DMS 273 (cell line): ENCODE data around the gene NPC1L1.

Source experiments
- DNase-seq: peaks from one replicate; lab custom pipeline; 2025; ENCODE audit not compliant: unreplicated experiment; lab: John Stamatoyannopoulos, UW

Gene NPC1L1

GRCh38 chr7:44477063-44477830 is 63.9 kb downstream of the NPC1L1 start:
- DNase-seq, result peak; percentile 90

GRCh38 chr7:44476313-44476712 is 64.8 kb downstream of the NPC1L1 start:
- no peak for DNase-seq

- no peak for DNase-seq
Measured at GRCh38 chr7:44473295-44473694, 67.8 kb downstream of the NPC1L1 start.

GRCh38 chr7:44472843-44473242 is 68.3 kb downstream of the NPC1L1 start:
- no peak for DNase-seq

- no peak for DNase-seq
Measured at GRCh38 chr7:44471850-44472249, 69.3 kb downstream of the NPC1L1 start.

DNA sequence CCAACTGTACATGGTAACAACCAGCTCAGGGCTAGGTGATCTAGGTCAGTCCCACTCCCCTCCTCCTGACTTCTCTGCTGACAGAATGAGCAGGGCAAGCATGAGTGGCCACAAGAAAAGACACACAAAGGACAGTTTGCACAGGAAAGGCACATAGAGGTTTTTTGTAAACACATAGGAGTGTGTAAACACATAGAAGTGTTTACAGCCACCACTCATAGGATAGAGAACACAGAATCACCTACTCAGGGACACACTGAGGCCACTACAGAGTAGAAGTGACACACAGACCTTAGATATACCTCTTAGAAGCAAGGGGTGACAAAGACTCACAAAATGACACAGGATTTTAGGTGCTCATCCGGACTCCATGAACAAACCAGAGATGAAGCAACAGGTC is 69.7 kb downstream of the NPC1L1 start:
- DNase-seq, result no peak

GRCh38 chr7:44470628-44471245 is 70.4 kb downstream of the NPC1L1 start:
- DNase-seq, result no peak

GRCh38 chr7:44470135-44470479 is 71.0 kb downstream of the NPC1L1 start:
- no peak for DNase-seq

DNA sequence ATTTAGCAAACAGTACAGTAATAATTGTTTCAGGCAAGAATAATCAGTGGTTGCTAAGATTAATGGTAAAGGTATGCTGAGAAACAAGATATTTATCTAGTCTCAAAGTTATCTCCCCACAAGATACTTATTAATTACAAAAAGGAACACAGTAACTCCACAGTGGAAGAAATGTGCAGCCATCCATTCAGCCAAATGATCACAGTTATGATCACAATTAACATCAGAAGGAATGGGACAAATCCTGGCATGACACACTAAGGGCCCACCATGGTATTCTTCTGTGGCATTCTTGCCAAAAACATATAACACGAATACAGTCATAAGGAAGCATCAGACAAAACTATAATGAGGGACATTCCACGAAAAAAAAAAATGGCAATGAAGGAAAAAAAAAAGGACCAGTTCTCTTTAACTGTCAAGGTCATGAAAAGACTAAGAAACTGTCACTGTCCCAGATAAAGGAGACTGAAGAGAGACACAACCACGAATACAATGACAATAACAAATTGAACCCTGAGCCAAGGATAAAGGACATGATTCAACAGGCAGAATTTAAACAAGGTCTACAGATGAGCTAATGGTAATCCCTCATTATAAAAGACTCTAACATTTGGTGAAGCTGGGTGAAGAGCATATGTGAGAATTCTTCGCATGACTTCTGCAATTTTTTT is 71.5 kb downstream of the NPC1L1 start:
- no peak for DNase-seq

- no peak for DNase-seq
Measured at GRCh38 chr7:44467217-44467548, 73.9 kb downstream of the NPC1L1 start.

DNA sequence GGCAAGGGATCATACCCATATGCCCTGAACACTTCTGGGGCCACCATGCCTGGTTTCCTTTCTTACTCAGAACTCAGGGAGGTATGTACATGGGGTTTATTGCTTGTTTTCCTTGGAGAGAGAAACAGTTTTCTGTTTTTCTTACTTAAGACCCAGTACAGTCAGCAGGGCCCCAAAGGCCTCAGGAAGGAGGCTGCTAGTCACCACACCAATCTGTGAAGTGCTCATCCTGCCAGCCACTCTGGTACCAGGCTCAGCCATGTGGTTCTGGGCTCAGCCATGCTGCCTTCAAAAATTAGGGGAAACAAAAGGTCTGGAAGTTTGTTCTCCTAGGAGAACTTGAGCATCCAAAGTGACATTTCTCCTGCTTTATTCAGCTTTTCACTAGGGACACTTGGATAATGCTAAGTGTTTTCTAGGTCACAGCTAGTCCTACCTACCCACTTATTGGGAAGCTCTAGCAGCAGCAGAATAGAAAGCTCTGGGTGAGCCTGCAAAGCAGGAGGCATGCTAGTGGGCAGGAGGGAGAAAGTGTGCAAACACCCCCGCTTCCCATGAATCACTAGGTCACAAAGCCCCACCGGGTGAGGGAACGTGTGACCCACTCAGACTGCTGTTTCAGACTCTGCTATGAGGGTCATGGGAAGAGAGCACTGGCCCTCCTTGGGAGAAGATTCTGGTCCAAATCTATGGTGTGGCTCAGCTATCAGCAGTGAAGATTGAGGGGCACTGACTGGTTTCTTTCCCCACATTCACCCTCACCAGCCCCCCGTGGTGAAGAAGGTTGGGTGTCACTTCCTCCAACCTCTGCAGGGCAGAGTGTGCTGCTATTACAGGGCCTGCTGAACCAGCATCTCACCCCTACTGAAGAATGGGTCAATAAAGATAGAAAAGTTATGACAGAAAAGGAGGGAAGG is 74.6 kb downstream of the NPC1L1 start:
- no peak for DNase-seq

DNA sequence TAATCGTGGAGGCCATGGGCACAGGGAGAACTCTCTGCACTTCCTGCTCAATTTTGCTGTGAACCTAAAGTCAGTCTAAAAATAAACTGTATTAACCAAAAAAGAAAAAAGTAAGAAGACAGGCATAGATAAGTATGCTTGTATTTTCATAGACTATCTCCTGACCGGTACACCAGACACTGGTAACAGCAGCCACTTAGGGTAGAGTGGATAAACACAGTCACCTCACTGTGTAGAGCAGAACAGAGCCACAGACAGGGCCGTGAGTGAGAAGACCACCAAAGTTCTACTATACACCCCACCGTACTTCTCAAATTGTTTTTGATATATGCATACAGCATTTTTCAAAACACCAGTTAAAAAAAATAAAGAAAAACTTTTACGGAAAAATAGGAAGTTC is 75.6 kb downstream of the NPC1L1 start:
- DNase-seq, result no peak

- peak; percentile 50 for DNase-seq
Measured at GRCh38 chr7:44463169-44463808, 77.8 kb downstream of the NPC1L1 start.
